A673 (cell line): ENCODE measurements around the gene GPR37.

Source experiments
- CTCF ChIP-seq: fragments of 300-800, 200-600 bp; sonication (generic); conservative IDR thresholded peaks from 2 replicates; pipeline ENCODE4 v1.5.1; 2017; ENCODE audit warnings: low read depth, mild to moderate bottlenecking, antibody characterized with exemption, low read length, moderate library complexity, mixed read lengths
- EZH2 ChIP-seq: fragments of 200-600 bp; sonication (generic); IDR thresholded peaks from 2 replicates; pipeline ENCODE4 v1.6.1; 2017; ENCODE audit warnings: borderline replicate concordance, low read depth, mild to moderate bottlenecking, mixed read lengths, antibody characterized with exemption, low read length; ENCODE audit not compliant: poor library complexity, severe bottlenecking

DNA sequence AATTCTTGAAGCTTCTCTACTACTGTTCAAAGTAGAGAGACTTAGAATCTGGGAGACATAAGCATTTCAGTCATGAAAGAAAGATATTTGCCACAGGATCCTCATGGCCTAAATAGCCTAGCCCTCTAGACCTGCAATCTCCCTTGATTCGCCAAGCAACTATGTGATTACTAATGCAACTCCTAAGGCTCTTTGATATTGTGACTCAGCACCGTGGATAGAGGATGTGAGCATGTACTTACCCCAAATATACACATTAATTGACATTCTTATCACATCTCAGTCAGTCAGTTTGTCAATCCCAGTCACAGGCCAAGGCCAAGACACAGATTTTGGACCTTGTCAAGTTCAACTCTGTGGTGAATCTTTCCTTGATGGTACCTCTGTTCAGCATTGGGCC, 42.6 kb downstream of the GPR37 start:
- TF ChIP-seq CTCF = no peak
- no peak for TF ChIP-seq EZH2
